RPMI8226 (cell line): ENCODE results near the gene SERINC5.
A peak's percentile ranks its signal among the peaks of the same experiment; 100 is the strongest.
"Not testable (repeated sequence)": the region's sequence is repeated elsewhere in the genome, so short reads cannot be mapped to it uniquely, and the experiment has no call there.

ENCODE experiments used
- DNase-seq: peaks from one replicate; pipeline ENCODE4 v3.0.0-alpha.2; 2015

SERINC5 gene

GRCh38 chr5:80127116-80127552, 128.7 kb downstream of the SERINC5 start:
- no peak for DNase-seq

GRCh38 chr5:80125962-80126480, 129.8 kb downstream of the SERINC5 start:
- DNase-seq = peak; percentile 54

- DNase-seq = peak; percentile 49
These were observed 130.6 kb downstream of the SERINC5 start for GRCh38 chr5:80125022-80125961.

- no peak for DNase-seq
These were observed 131.5 kb downstream of the SERINC5 start for GRCh38 chr5:80124121-80124918.

GRCh38 chr5:80122579-80122978, 133.3 kb downstream of the SERINC5 start:
- DNase-seq = no peak

- DNase-seq = no peak
These were observed 136.5 kb downstream of the SERINC5 start for GRCh38 chr5:80119372-80119771.

GRCh38 chr5:80117446-80117845, 138.4 kb downstream of the SERINC5 start:
- DNase-seq = no peak

- DNase-seq = no peak
These were observed 139.4 kb downstream of the SERINC5 start for GRCh38 chr5:80116465-80116864.

- DNase-seq = no peak
These were observed 139.8 kb downstream of the SERINC5 start for GRCh38 chr5:80116000-80116399.

- DNase-seq = no peak
These were observed 141.0 kb downstream of the SERINC5 start for GRCh38 chr5:80114860-80115259.

GRCh38 chr5:80111376-80111990, 144.4 kb downstream of the SERINC5 start:
- not testable (repeated sequence) for DNase-seq

GRCh38 chr5:80109646-80110478, 146.0 kb downstream of the SERINC5 start:
- no peak for DNase-seq

- no peak for DNase-seq
These were observed 148.9 kb downstream of the SERINC5 start for GRCh38 chr5:80106916-80107315.

- no peak for DNase-seq
These were observed 150.0 kb downstream of the SERINC5 start for GRCh38 chr5:80105698-80106439.

- no peak for DNase-seq
These were observed 152.5 kb downstream of the SERINC5 start for GRCh38 chr5:80103371-80103770.

GRCh38 chr5:80101993-80102392, 153.9 kb downstream of the SERINC5 start:
- DNase-seq = no peak

- no peak for DNase-seq
These were observed 158.4 kb downstream of the SERINC5 start for GRCh38 chr5:80097451-80097850.

- DNase-seq = no peak
These were observed 161.6 kb downstream of the SERINC5 start for GRCh38 chr5:80094236-80094738.

- DNase-seq = no peak
These were observed 162.1 kb downstream of the SERINC5 start for GRCh38 chr5:80093796-80094195.

- no peak for DNase-seq
These were observed 163.3 kb downstream of the SERINC5 start for GRCh38 chr5:80092486-80093107.

GRCh38 chr5:80091792-80092192, 164.1 kb downstream of the SERINC5 start:
- peak; percentile 70 for DNase-seq
